A673 (cell line): ENCODE results near the gene AMOT. TPM values are rescaled to one million over a fixed set of nuclear protein-coding genes. Genes with fewer than 3 reads are reported as not detected.

Experiments
- BruUV-seq: library from RNA; stranded (reverse); fragments of 400-500 nt; replicated peaks from 2 replicates; lab custom pipeline; 2021; lab: Mats Ljungman, UMichigan
- CTCF ChIA-PET: fragments of 300-600 bp; sonication (Branson Sonifier 250); formaldehyde crosslinking; loops from one replicate; lab custom pipeline; 2022; ENCODE audit warnings: antibody characterized with exemption; lab: Charles Lee
- POLR2A ChIA-PET: fragments of 300-600 bp; sonication (Branson Sonifier 250); formaldehyde crosslinking; loops from one replicate; lab custom pipeline; 2022; ENCODE audit warnings: antibody characterized with exemption; ENCODE audit not compliant: low non-redundant PET; lab: Charles Lee
- DNase-seq: peaks from one replicate; pipeline ENCODE4 v3.0.0-alpha.2; 2015; ENCODE audit warnings: low spot score
- H3K27ac ChIP-seq: fragments of 200-600 bp; sonication (generic); 2 replicates; pipeline ENCODE4 v1.5.1; 2016; ENCODE audit warnings: mixed run types, low read depth, mild to moderate bottlenecking, mixed read lengths, antibody characterized with exemption, low read length; ENCODE audit not compliant: poor library complexity, severe bottlenecking
- H3K27me3 ChIP-seq: fragments of 200-600 bp; sonication (generic); replicated peaks from 2 replicates; pipeline ENCODE4 v1.6.1; 2017; ENCODE audit warnings: mixed run types, low read depth, mild to moderate bottlenecking, mixed read lengths, antibody characterized with exemption, low read length; ENCODE audit not compliant: insufficient read depth, poor library complexity
- H3K36me3 ChIP-seq: fragments of 200-600 bp; sonication (generic); 2 replicates; pipeline ENCODE4 v1.6.1; 2016; ENCODE audit warnings: mixed run types, mild to moderate bottlenecking, mixed read lengths, antibody characterized with exemption, low read length; ENCODE audit not compliant: insufficient read depth, poor library complexity, severe bottlenecking
- H3K4me1 ChIP-seq: fragments of 200-600 bp; sonication (generic); 2 replicates; pipeline ENCODE4 v1.6.1; 2017; ENCODE audit warnings: mixed run types, mild to moderate bottlenecking, mixed read lengths, antibody characterized with exemption, low read length; ENCODE audit not compliant: insufficient read depth, poor library complexity, severe bottlenecking
- H3K4me3 ChIP-seq: fragments of 200-600 bp; sonication (generic); 2 replicates; pipeline ENCODE4 v1.5.1; 2016; ENCODE audit warnings: low read depth, mixed run types, mild to moderate bottlenecking, mixed read lengths, low read length; ENCODE audit not compliant: poor library complexity, severe bottlenecking
- H3K9me3 ChIP-seq: fragments of 200-600 bp; sonication (generic); 2 replicates; pipeline ENCODE4 v1.6.1; 2016; ENCODE audit warnings: mixed run types, low read depth, mild to moderate bottlenecking, mixed read lengths, antibody characterized with exemption, low read length; ENCODE audit not compliant: poor library complexity, severe bottlenecking
- CTCF ChIP-seq: fragments of 300-800, 200-600 bp; sonication (generic); conservative IDR thresholded peaks from 2 replicates; pipeline ENCODE4 v1.5.1; 2017; ENCODE audit warnings: low read depth, mild to moderate bottlenecking, antibody characterized with exemption, low read length, moderate library complexity, mixed read lengths
- EZH2 ChIP-seq: fragments of 200-600 bp; sonication (generic); IDR thresholded peaks from 2 replicates; pipeline ENCODE4 v1.6.1; 2017; ENCODE audit warnings: borderline replicate concordance, low read depth, mild to moderate bottlenecking, mixed read lengths, antibody characterized with exemption, low read length; ENCODE audit not compliant: poor library complexity, severe bottlenecking
- intact Hi-C: fragments of 100-400 bp; cut with micrococcal nuclease; formaldehyde crosslinking; loops from one replicate; pipeline ENCODE4 v1.10.0; 2022; ENCODE audit not compliant: unreplicated experiment
- total RNA-seq: library from RNA; stranded (reverse); gene quantifications from 2 replicates; pipeline ENCODE4 v1.2.3, GENCODE V29; 2021

AMOT gene
- total RNA-seq, 1 experiment from 2014 or later = 2.6 TPM

DNA sequence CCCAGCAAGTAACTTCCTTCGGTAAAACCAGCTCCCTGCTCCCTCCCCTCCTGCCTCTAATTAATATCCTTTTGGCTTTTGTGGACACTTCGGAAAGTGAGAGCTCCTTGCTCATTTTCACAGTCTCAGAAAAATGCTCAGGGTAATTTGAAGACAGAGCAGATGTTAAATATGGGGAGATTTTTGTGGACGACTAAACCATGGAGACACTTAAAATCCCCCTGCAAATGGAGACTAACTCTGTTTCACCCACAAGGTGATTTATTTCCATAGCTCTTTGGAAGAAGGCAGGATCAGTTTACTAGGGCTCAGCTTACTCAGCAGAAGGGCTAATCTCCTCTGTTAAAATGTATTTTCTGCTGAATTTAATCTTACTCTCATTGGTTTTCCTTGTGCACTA is 12.2 kb upstream of the AMOT start:
- intact Hi-C loops = no loop called here
- no peaks in the 10 kb centered on the region for H3K4me1 ChIP-seq
- ChIA-PET CTCF (no interaction called here), POLR2A (no interaction called here)
- no peak for TF ChIP-seq EZH2
- no peak overlapping the region for H3K4me3 ChIP-seq
- BruUV-seq = no TSS peak
- H3K9me3 ChIP-seq = no peaks in the 10 kb centered on the region
- H3K27me3 ChIP-seq = no peaks in the 10 kb centered on the region
- DNase-seq = no peak
- H3K36me3 ChIP-seq = no peaks in the 10 kb centered on the region
- no peak overlapping the region for H3K27ac ChIP-seq

DNA sequence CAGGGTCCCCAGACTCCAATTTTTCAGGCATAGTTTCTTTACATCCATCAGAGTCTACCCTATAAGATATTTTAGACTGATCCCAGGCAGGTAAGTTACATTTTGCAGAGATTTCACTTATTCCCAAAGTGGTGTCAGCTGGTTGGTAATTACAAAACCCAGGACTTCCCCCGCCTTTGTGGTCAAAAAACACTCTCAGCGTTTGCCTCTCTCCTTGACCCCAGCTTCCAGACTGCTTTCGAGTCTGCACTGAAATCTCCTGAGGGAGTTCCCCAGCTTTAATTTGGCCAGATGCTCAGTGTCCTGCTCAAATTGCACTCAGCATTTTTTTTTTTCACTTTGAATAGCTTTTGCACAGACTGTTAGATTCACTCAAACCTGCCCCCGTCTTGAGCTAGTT is 11.2 kb upstream of the AMOT start:
- POLR2A ChIA-PET = no interaction called here
- no peak for DNase-seq
- H3K27me3 ChIP-seq = no peaks in the 10 kb centered on the region

GRCh38 chrX:112851161-112851779 is 10.6 kb upstream of the AMOT start:
- POLR2A ChIA-PET = no interaction called here
- Histone ChIP-seq H3K4me1 (no peaks in the 10 kb centered on the region), H3K4me3 (no peak overlapping the region), H3K9me3 (no peaks in the 10 kb centered on the region), H3K27me3 (no peaks in the 10 kb centered on the region), H3K36me3 (no peaks in the 10 kb centered on the region), H3K27ac (no peak overlapping the region)
- CTCF ChIA-PET = no interaction called here
- intact Hi-C loops = no loop called here
- TF ChIP-seq CTCF (no peak), EZH2 (no peak)
- BruUV-seq = no TSS peak
- DNase-seq = no peak

More for the DNA sequence above, 11.2 kb upstream of the AMOT start:
- Histone ChIP-seq H3K27ac (no peak overlapping the region), H3K4me3 (no peak overlapping the region), H3K36me3 (no peaks in the 10 kb centered on the region), H3K9me3 (no peaks in the 10 kb centered on the region), H3K4me1 (no peaks in the 10 kb centered on the region)
- BruUV-seq = no TSS peak
- intact Hi-C loops = no loop called here
- TF ChIP-seq CTCF = no peak
- no peak for TF ChIP-seq EZH2
- CTCF ChIA-PET = no interaction called here

GRCh38 chrX:112849016-112849415 is 8.4 kb upstream of the AMOT start:
- no peaks in the 10 kb centered on the region for H3K9me3 ChIP-seq
- H3K36me3 ChIP-seq = no peaks in the 10 kb centered on the region
- H3K27me3 ChIP-seq = no peaks in the 10 kb centered on the region
- no peaks in the 10 kb centered on the region for H3K4me1 ChIP-seq
- BruUV-seq = no TSS peak
- CTCF ChIA-PET = no interaction called here
- no peak overlapping the region for H3K4me3 ChIP-seq
- TF ChIP-seq EZH2 (no peak), CTCF (no peak)
- H3K27ac ChIP-seq = no peak overlapping the region
- no peak for DNase-seq
- POLR2A ChIA-PET = no interaction called here
- intact Hi-C loops = no loop called here
